GM12878 (cell line): Measurements from ENCODE around the gene DDTL.
"Not testable (repeated sequence)": the region's sequence is repeated elsewhere in the genome, so short reads cannot be mapped to it uniquely, and the experiment has no call there.

Experiments used
- CEBPB ChIP-seq, 2 experiments: fragments of 150-350 bp in 1 of 2; IDR thresholded peaks; 2 replicates each; pipeline ENCODE4 v1.6.1; 2012 to 2014; ENCODE audit warnings: low read depth in 2 of 2, low read length in 2 of 2, borderline replicate concordance in 1 of 2, inconsistent platforms in 1 of 2
- CTCF ChIP-seq, 3 experiments: IDR thresholded peaks in 2 of 3; conservative IDR thresholded peaks in 1 of 3; 2 replicates each; pipeline ENCODE4 v1.5.1; 2011; ENCODE audit warnings: low read depth in 3 of 3, low read length in 3 of 3, mild to moderate bottlenecking in 3 of 3, control low read depth in 2 of 3, moderate library complexity in 2 of 3, inconsistent platforms in 1 of 3, mixed read lengths in 1 of 3; ENCODE audit not compliant: control insufficient read depth in 2 of 3, insufficient read depth in 1 of 3; ENCODE audit errors: extremely low read depth in 1 of 3
- DPF2 ChIP-seq: fragments of 450-650 bp; IDR thresholded peaks from 2 replicates; pipeline ENCODE4 v1.6.1; 2017; ENCODE audit warnings: mild to moderate bottlenecking
- EP300 ChIP-seq, 2 experiments: fragments of 150-350 bp in 1 of 2; IDR thresholded peaks; 2 replicates each; pipeline ENCODE4 v1.6.1; 2011 to 2012; ENCODE audit warnings: low read depth in 2 of 2, low read length in 2 of 2, borderline replicate concordance in 1 of 2, improper control_type of control experiment in 1 of 2, inconsistent platforms in 1 of 2; ENCODE audit not compliant: control insufficient read depth in 1 of 2
- ESRRA ChIP-seq: IDR thresholded peaks from 2 replicates; pipeline ENCODE4 v1.6.1; 2012; ENCODE audit warnings: mild to moderate bottlenecking, low read length, improper control_type of control experiment
- EZH2 ChIP-seq: IDR thresholded peaks from 2 replicates; pipeline ENCODE4 v1.6.1; 2012; ENCODE audit warnings: low read depth, mild to moderate bottlenecking, control low read depth, inconsistent platforms, low read length, borderline replicate concordance; ENCODE audit not compliant: control insufficient read depth
- NR2C2 ChIP-seq: IDR thresholded peaks from 2 replicates; pipeline ENCODE4 v1.6.1; 2011; ENCODE audit warnings: borderline replicate concordance, low read depth; ENCODE audit not compliant: control insufficient read depth, insufficient read length
- POLR2A ChIP-seq: IDR thresholded peaks from 2 replicates; pipeline ENCODE4 v1.6.1; 2011; ENCODE audit warnings: low read depth, mild to moderate bottlenecking, low read length
- POLR2AphosphoS5 ChIP-seq: IDR thresholded peaks from 2 replicates; pipeline ENCODE4 v1.6.1; 2011; ENCODE audit warnings: mild to moderate bottlenecking, low read length, inconsistent platforms

- TF ChIP-seq EP300 (IDR thresholded peaks at IDR 0.05; ENCODE audit: borderline replicate concordance in 1 of 2, control insufficient read depth in 1 of 2, low read depth in 2 of 2, low read length in 2 of 2); CTCF (IDR thresholded peaks at IDR 0.05 in 2 of 3, conservative IDR thresholded peaks at IDR 0.05 in 1 of 3; ENCODE audit: control insufficient read depth in 2 of 3, extremely low read depth in 1 of 3, insufficient read depth in 1 of 3, low read depth in 3 of 3, low read length in 3 of 3); NR2C2; POLR2A; POLR2AphosphoS5; EZH2; ESRRA; CEBPB (IDR thresholded peaks at IDR 0.05; ENCODE audit: borderline replicate concordance in 1 of 2, low read depth in 2 of 2, low read length in 2 of 2); DPF2: not testable (repeated sequence)
Measured at GRCh38 chr22:23961084-23961771, 5.5 kb upstream of the DDTL start, which contains the start of gene GSTT2B.
